GM19455 (cell line): Measurements from ENCODE around the gene ATRIP.
"Not testable (repeated sequence)": the region's sequence is repeated elsewhere in the genome, so short reads cannot be mapped to it uniquely, and the experiment has no call there.

Experiments
- ATAC-seq: cut with Tn5 transposase; IDR thresholded peaks from one replicate; pipeline ENCODE4 v1.9.1; 2021; ENCODE audit not compliant: unreplicated experiment

ATRIP gene

GRCh38 chr3:48467110-48467454 is 20.5 kb downstream of the ATRIP start:
- no peak for ATAC-seq

GRCh38 chr3:48467473-48468267 is 21.1 kb downstream of the ATRIP start:
- ATAC-seq: no peak

GRCh38 chr3:48468329-48468731 is 21.8 kb downstream of the ATRIP start:
- ATAC-seq: no peak

- ATAC-seq: no peak
Measured at GRCh38 chr3:48469046-48469915, 22.7 kb downstream of the ATRIP start.

GRCh38 chr3:48470286-48470685 is 23.7 kb downstream of the ATRIP start:
- ATAC-seq: no peak

GRCh38 chr3:48472673-48472922 is 26.1 kb downstream of the ATRIP start:
- peak; percentile 17 for ATAC-seq

GRCh38 chr3:48472923-48473616 is 26.5 kb downstream of the ATRIP start:
- peak; percentile 75 for ATAC-seq

GRCh38 chr3:48473617-48473952 is 27.0 kb downstream of the ATRIP start:
- ATAC-seq: no peak

- ATAC-seq: not testable (repeated sequence)
Measured at GRCh38 chr3:48474031-48474430, 27.5 kb downstream of the ATRIP start.

- ATAC-seq: no peak
Measured at GRCh38 chr3:48474619-48475018, 28.1 kb downstream of the ATRIP start.

- ATAC-seq: no peak
Measured at GRCh38 chr3:48475188-48475587, 28.7 kb downstream of the ATRIP start.

- no peak for ATAC-seq
Measured at GRCh38 chr3:48476426-48477053, 30.0 kb downstream of the ATRIP start.

- ATAC-seq: no peak
Measured at GRCh38 chr3:48477959-48478520, 31.5 kb downstream of the ATRIP start.

GRCh38 chr3:48478626-48479555 is 32.4 kb downstream of the ATRIP start:
- no peak for ATAC-seq

GRCh38 chr3:48480891-48481290 is 34.4 kb downstream of the ATRIP start:
- ATAC-seq: not testable (repeated sequence)

- ATAC-seq: not testable (repeated sequence)
Measured at GRCh38 chr3:48482822-48483221, 36.3 kb downstream of the ATRIP start.

GRCh38 chr3:48486952-48487351 is 40.4 kb downstream of the ATRIP start:
- no peak for ATAC-seq

- ATAC-seq: no peak
Measured at GRCh38 chr3:48492461-48493202, 46.1 kb downstream of the ATRIP start.

GRCh38 chr3:48493203-48493501 is 46.6 kb downstream of the ATRIP start:
- ATAC-seq: no peak

- no peak for ATAC-seq
Measured at GRCh38 chr3:48500656-48501055, 54.1 kb downstream of the ATRIP start.
